Heart left ventricle (tissue), 13 donors: ENCODE results near the gene TSEN54.

Source experiments
- CTCF ChIP-seq, 12 donors: fragments of 200-600 bp; sonication (generic) in 4 of 12; IDR thresholded peaks; one replicate each; pipeline versions ENCODE4 v1.5.0 to v1.8.0; 2018 to 2022; ENCODE audit warnings: antibody characterized with exemption in 12 of 12, mild to moderate bottlenecking in 5 of 12
- POLR2A ChIP-seq, 2 donors: fragments of 450-650 bp; IDR thresholded peaks; one replicate each; pipeline ENCODE4 v1.6.1; 2017; ENCODE audit warnings: antibody characterized with exemption in 2 of 2, mild to moderate bottlenecking in 2 of 2, moderate library complexity in 2 of 2
- donor health status: ischemic (EF 13 %, LVEDD 7.1; RV severe dilation, severe dysfunction).
- donor health status: DM: no; HTN: yes; CAD: no.
- donor health status: DM: no; HTN: no; CAD: no.
- donor health status: ischemic (EF 25% LVEDD 6.9; RV normal size, moderate dysfunction).
- donor health status: ischemic (EF 25% LVEDD 5.7; RV mildly dilated, moderate dysfunction).
- donor health status: ischemic (EF 35%, LVEDD 5.7; RV mildly dilated, moderate dysfunction).
- donor health status: nonischemic (EF 11% LVEDD 7.7; RV severe dilation, severe dysfunction).
- donor health status: DM: yes; HTN: yes; CAD: no.
- donor health status: PGD.
- donor health status: ischemic (EF 29% LVEDD 5.4; RV normal size, mild dysfunction).
- donor health status: nonischemic (EF 23%, LVEDD 6.1; RV moderate dilation, normal function).

GRCh38 chr17:75488693-75489510, 27.4 kb upstream of the TSEN54 start:
- no peak for TF ChIP-seq CTCF (IDR thresholded peaks at IDR 0.05)
- no peak for TF ChIP-seq POLR2A (IDR thresholded peaks at IDR 0.05)
